Endothelial cell of umbilical vein (primary cell): Measurements from ENCODE around the gene STEAP4. TPM values are rescaled to one million over a fixed set of nuclear protein-coding genes. Genes with fewer than 3 reads are reported as not detected.

Experiments used
- BruUV-seq: library from RNA; stranded (reverse); fragments of 400-500 nt; replicated peaks from 2 replicates; lab custom pipeline; 2021; lab: Mats Ljungman, UMichigan
- CTCF ChIA-PET: fragments of 300-600, 350-600 bp; sonication (Branson Sonifier 250); formaldehyde crosslinking; loops from one replicate; lab custom pipeline; 2021; ENCODE audit warnings: antibody characterized with exemption, inconsistent platforms; lab: Charles Lee
- POLR2A ChIA-PET: fragments of 300-600, 350-600 bp; sonication (Branson Sonifier 250); formaldehyde crosslinking; loops from one replicate; lab custom pipeline; 2021; ENCODE audit warnings: antibody characterized with exemption, inconsistent platforms; lab: Charles Lee
- DNase-seq: peaks from one replicate; pipeline ENCODE4 v3.0.0-alpha.2; 2011; ENCODE audit warnings: low read depth, low spot score
- FAIRE-seq: peaks from 2 replicates; lab custom pipeline; 2011; peaks lifted over from hg19 to GRCh38; lab: Jason Lieb, UNC
- H2AFZ ChIP-seq: 2 replicates; pipeline ENCODE4 v1.6.0; 2012; ENCODE audit warnings: low read depth, low read length, control low read depth, inconsistent platforms
- H3K27ac ChIP-seq: 2 replicates; pipeline ENCODE4 v1.5.1; 2011; ENCODE audit warnings: low read depth, mild to moderate bottlenecking, control low read depth, low read length, moderate library complexity; ENCODE audit not compliant: insufficient read depth
- H3K27me3 ChIP-seq, 2 experiments: 2 replicates each; pipeline versions ENCODE4 v1.6.0 to v1.6.1; 2011; ENCODE audit warnings: low read length in 2 of 2, mixed read lengths in 1 of 2; ENCODE audit not compliant: control insufficient read depth in 2 of 2, insufficient read depth in 2 of 2
- H3K36me3 ChIP-seq, 2 experiments: 2 replicates in 1 of 2; 3 replicates in 1 of 2; pipeline ENCODE4 v1.5.1; 2011; ENCODE audit warnings: low read length in 2 of 2, mild to moderate bottlenecking in 1 of 2, moderate library complexity in 1 of 2; ENCODE audit not compliant: control insufficient read depth in 2 of 2, insufficient read depth in 2 of 2; ENCODE audit errors: extremely low read depth in 1 of 2
- H3K4me1 ChIP-seq: 3 replicates; pipeline ENCODE4 v1.5.1; 2011; ENCODE audit warnings: mild to moderate bottlenecking, low read length; ENCODE audit not compliant: control insufficient read depth, insufficient read depth; ENCODE audit errors: extremely low read depth
- H3K4me2 ChIP-seq: 2 replicates; pipeline ENCODE4 v1.6.1; 2011; ENCODE audit warnings: low read length, control low read depth, mixed read lengths; ENCODE audit not compliant: insufficient read depth
- H3K4me3 ChIP-seq, 3 experiments: fragments of 200-600 bp in 1 of 3; sonication (generic), shearing (Covaris generic) in 1 of 3; replicated peaks in 1 of 3; 2 replicates each; pipeline ENCODE4 v1.5.1; 2011 to 2016; ENCODE audit warnings: control low read depth in 3 of 3, low read length in 3 of 3, mild to moderate bottlenecking in 2 of 3, inconsistent platforms in 1 of 3, low read depth in 1 of 3, moderate library complexity in 1 of 3; ENCODE audit not compliant: insufficient read depth in 1 of 3
- H3K79me2 ChIP-seq: 2 replicates; pipeline ENCODE4 v1.6.0; 2012; ENCODE audit warnings: low read length, inconsistent platforms; ENCODE audit not compliant: control insufficient read depth, insufficient read depth
- H3K9ac ChIP-seq: replicated peaks from 2 replicates; pipeline ENCODE3; 2011; ENCODE audit warnings: low read length, control low read depth; ENCODE audit not compliant: insufficient read depth; ENCODE audit errors: extremely low read depth
- H3K9me1 ChIP-seq: replicated peaks from 3 replicates; pipeline ENCODE4 v1.6.0; 2011; ENCODE audit warnings: mild to moderate bottlenecking, low read length; ENCODE audit not compliant: control insufficient read depth, insufficient read depth; ENCODE audit errors: extremely low read depth
- H3K9me3 ChIP-seq: replicated peaks from 2 replicates; pipeline ENCODE4 v1.5.1; 2012; ENCODE audit warnings: low read length, inconsistent platforms; ENCODE audit not compliant: control insufficient read depth, insufficient read depth
- H4K20me1 ChIP-seq: replicated peaks from 2 replicates; pipeline ENCODE3; 2011; ENCODE audit warnings: mild to moderate bottlenecking, low read length; ENCODE audit not compliant: control insufficient read depth, insufficient read depth; ENCODE audit errors: extremely low read depth
- EZH2 ChIP-seq: IDR thresholded peaks from 2 replicates; pipeline ENCODE4 v1.6.1; 2012; ENCODE audit warnings: borderline replicate concordance, low read depth, mild to moderate bottlenecking, moderate library complexity, low read length, inconsistent platforms; ENCODE audit not compliant: severe bottlenecking
- FOS ChIP-seq: IDR thresholded peaks from 2 replicates; pipeline ENCODE4 v1.6.1; 2011; ENCODE audit warnings: mild to moderate bottlenecking, low read length, moderate library complexity, borderline replicate concordance; ENCODE audit not compliant: insufficient read depth
- GATA2 ChIP-seq: IDR thresholded peaks from 2 replicates; pipeline ENCODE4 v1.7.0; 2011; ENCODE audit warnings: low read depth, mild to moderate bottlenecking, moderate library complexity, mixed read lengths, low read length; ENCODE audit not compliant: insufficient read length, insufficient read depth
- JUN ChIP-seq: IDR thresholded peaks from 2 replicates; pipeline ENCODE4 v1.6.1; 2011; ENCODE audit warnings: borderline replicate concordance, low read depth; ENCODE audit not compliant: insufficient read length, insufficient read depth
- MYC ChIP-seq: IDR thresholded peaks from one replicate; pipeline ENCODE4 v1.6.1; 2011; ENCODE audit warnings: mild to moderate bottlenecking, low read depth, low read length
- POLR2A ChIP-seq: IDR thresholded peaks from 2 replicates; pipeline ENCODE4 v1.6.1; 2012; ENCODE audit warnings: low read depth, mild to moderate bottlenecking, control low read depth, low read length
- POLR2AphosphoS5 ChIP-seq: IDR thresholded peaks from 2 replicates; pipeline ENCODE4 v1.6.1; 2012; ENCODE audit warnings: low read depth, mild to moderate bottlenecking, control low read depth, low read length, moderate library complexity; ENCODE audit not compliant: insufficient read depth
- dilution Hi-C: fragments of 300-500 bp; cut with MboI; formaldehyde crosslinking; loops from one replicate; pipeline ENCODE4 v1.15.0; 2019; ENCODE audit warnings: low sequenced_read_pairs; ENCODE audit not compliant: extremely low pct_ligation_motif_present
- intact Hi-C: fragments of 100-400 bp; cut with micrococcal nuclease; formaldehyde crosslinking; loops from one replicate; pipeline ENCODE4 v1.10.0; 2022
- polyA plus RNA-seq, 4 experiments: library from polyadenylated mRNA; depleted of rRNA in 3 of 4; stranded (reverse) in 3 of 4; unstranded in 1 of 4; fragments of >200 nt; gene quantifications; 2 replicates each; pipeline versions ENCODE4 v1.2.1 to v1.2.3, GENCODE V29; 2011 to 2012; ENCODE audit warnings: missing spikeins in 1 of 4
- total RNA-seq: library from RNA; stranded (reverse); gene quantifications from 2 replicates; pipeline ENCODE4 v1.2.3, GENCODE V29; 2021
- TF ChIP-seq, protein P1 (sequence below): IDR thresholded peaks from 2 replicates; pipeline ENCODE4 v1.6.1; 2011; ENCODE audit not compliant: insufficient read depth, insufficient read length
- TF ChIP-seq, protein P2 (sequence below), 2 donors: IDR thresholded peaks; 1 replicate in 1 of 2; 2 replicates in 1 of 2; pipeline ENCODE4 v1.5.1; 2011; ENCODE audit warnings: low read length in 2 of 2, mild to moderate bottlenecking in 2 of 2, moderate library complexity in 2 of 2, control low read depth in 1 of 2, inconsistent platforms in 1 of 2, low read depth in 1 of 2; ENCODE audit not compliant: insufficient read depth in 1 of 2; ENCODE audit errors: extremely low read depth in 1 of 2

STEAP4 gene
- total and polyA plus RNA-seq, 2 donors (not counting 3 experiments of a cell fraction or from before 2014, with no cell fraction given) = not detected

DNA sequence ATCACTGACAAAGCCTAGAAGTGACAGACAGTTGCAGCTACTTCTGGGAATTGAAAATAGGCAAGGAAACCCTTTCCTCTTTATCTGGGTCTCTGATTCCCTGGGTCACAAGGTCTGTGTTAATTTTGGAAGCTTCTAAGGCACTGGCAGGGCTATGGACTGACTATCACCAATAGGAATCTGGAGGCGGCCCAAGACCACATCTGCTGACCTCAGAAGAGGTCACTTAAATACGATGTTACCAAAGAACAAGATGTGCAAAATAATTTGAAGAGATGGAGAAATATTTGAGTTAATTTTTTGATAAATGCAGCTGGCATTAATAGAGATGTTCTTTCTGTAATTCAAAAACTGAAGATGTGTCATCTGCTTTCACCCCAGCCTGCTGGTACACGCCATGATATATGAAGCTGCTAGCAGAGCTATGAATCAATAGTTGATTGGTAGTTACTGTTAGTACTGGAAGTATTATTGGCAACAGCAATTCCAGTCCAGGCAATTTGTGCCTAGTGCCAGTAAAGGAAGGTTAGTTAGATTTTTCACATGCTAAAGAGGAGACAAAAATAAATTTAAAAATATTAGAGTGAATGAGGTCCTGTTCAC, 5.5 kb upstream of the STEAP4 start:
- Histone ChIP-seq H3K79me2 (no peaks in the 10 kb centered on the region), H4K20me1 (no peaks in the 10 kb centered on the region), H3K9me1 (no peaks in the 10 kb centered on the region), H3K4me3 (no peak overlapping the region), H3K4me1 (no peaks in the 10 kb centered on the region), H3K36me3 (no peaks in the 10 kb centered on the region), H3K4me2 (no peak overlapping the region), H2AFZ (no peak overlapping the region), H3K27ac (no peak overlapping the region), H3K27me3 (peaks cover 4% of the 10 kb centered on the region in 2 experiments), H3K9ac (no peak overlapping the region), H3K9me3 (no peaks in the 10 kb centered on the region)
- ChIA-PET POLR2A (no interaction called here), CTCF (no interaction called here)
- TF ChIP-seq, protein P1, sequence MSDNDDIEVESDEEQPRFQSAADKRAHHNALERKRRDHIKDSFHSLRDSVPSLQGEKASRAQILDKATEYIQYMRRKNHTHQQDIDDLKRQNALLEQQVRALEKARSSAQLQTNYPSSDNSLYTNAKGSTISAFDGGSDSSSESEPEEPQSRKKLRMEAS = no peak
- TF ChIP-seq EZH2 = no peak
- no peak for TF ChIP-seq GATA2
- no peak for TF ChIP-seq POLR2AphosphoS5
- TF ChIP-seq MYC = no peak
- TF ChIP-seq JUN = no peak
- TF ChIP-seq FOS = no peak
- no peak for TF ChIP-seq POLR2A
- TF ChIP-seq, protein P2, sequence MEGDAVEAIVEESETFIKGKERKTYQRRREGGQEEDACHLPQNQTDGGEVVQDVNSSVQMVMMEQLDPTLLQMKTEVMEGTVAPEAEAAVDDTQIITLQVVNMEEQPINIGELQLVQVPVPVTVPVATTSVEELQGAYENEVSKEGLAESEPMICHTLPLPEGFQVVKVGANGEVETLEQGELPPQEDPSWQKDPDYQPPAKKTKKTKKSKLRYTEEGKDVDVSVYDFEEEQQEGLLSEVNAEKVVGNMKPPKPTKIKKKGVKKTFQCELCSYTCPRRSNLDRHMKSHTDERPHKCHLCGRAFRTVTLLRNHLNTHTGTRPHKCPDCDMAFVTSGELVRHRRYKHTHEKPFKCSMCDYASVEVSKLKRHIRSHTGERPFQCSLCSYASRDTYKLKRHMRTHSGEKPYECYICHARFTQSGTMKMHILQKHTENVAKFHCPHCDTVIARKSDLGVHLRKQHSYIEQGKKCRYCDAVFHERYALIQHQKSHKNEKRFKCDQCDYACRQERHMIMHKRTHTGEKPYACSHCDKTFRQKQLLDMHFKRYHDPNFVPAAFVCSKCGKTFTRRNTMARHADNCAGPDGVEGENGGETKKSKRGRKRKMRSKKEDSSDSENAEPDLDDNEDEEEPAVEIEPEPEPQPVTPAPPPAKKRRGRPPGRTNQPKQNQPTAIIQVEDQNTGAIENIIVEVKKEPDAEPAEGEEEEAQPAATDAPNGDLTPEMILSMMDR (IDR thresholded peaks at IDR 0.05; ENCODE audit: extremely low read depth in 1 of 2, insufficient read depth in 1 of 2, low read depth in 1 of 2, low read length in 2 of 2) = no peak
- dilution Hi-C loops (no loop called here), intact Hi-C loops (no loop called here)
- FAIRE-seq (no peak), DNase-seq (no peak)
- no TSS peak for BruUV-seq
